HG03045 (cell line): Measurements from ENCODE around the gene SHE.
"Not testable (repeated sequence)": the region's sequence is repeated elsewhere in the genome, so short reads cannot be mapped to it uniquely, and the experiment has no call there.

Experiments
- ATAC-seq: cut with Tn5 transposase; IDR thresholded peaks from one replicate; pipeline ENCODE4 v1.9.1; 2021; ENCODE audit warnings: mild to moderate bottlenecking, moderate library complexity; ENCODE audit not compliant: unreplicated experiment

SHE gene

DNA sequence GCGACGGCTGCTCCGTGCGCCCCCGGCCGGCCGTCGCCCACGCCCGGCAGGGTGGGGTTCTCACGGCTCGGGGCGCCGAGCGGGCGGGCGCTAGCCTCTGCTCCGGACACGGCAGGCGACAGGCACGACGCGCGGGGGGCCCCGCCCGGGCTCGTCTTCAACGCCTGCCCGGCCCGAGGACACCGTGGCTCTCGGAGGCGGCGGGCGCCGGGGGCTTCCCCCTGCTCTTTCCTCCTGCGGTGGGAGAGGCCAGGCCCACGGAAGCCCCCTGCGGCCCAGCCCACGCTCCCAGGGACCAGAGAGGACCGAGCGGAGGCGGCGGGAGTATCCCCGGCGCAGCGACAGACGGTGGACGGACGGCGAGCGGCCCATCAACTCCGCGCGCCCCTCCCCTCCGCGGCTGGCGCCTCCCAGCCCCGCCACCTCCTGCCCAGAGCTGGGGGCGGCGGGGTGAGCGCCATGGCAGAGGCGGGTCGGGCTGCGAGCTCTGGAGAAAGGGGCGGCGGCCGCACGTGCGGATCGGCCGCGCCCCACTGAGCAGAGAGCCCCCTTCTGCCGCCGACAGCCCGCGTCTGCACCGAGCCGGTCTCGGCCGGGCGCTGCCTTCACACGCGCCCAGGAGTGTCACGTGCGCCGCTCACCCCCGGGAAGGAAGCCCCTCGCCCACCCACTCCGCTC lies at the start of gene SHE, which contains the start of gene TDRD10:
Gene SHE (minus strand): TSS at position 347 of the 678 bp plus-strand sequence. CDS start 386 bp downstream, outside the sequence.
Gene TDRD10 (plus strand): TSS at position 154 of the 678 bp plus-strand sequence. CDS start 4,685 bp downstream, outside the sequence.
- ATAC-seq: no peak

DNA sequence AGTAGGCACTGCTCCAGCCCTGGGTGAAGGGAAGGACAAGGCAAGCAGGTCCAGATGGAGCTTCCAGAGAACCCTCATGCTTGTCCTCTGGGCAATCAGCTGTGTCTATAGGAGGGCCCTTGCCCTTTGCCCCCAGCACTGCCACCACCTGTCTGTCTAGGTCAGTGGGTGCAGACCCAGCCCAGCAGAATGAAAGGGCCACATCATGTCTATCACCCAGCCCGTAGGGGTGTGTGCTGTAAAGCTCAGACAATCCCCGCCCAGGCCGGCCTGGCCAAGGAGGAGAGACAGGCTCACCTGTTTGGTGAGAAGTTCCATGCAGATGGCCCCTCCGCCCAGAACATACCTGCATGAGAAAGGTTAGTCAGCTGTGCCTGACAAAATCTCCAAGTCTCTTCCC lies 49.3 kb upstream of the SHE start:
- ATAC-seq: no peak

DNA sequence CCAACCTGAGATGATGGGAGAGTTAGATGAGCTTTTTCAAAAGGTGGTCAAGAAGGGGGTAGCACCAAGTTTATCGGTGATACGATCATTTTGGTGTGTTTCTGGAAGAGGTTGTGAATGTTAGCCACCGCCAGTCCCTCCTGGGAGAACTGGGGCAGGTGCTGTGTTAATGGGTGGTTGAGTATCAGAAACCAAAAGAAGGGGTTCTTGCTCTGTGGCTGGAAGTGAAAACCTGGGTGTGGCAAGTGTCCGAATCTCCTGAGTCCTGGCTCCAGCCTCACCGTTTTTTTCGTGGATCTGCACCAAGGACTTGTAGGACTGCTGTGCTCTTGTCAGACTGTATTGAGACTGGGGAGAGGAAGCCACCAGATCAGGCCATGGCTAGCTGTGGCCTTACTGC lies 48.4 kb upstream of the SHE start:
- ATAC-seq: no peak

DNA sequence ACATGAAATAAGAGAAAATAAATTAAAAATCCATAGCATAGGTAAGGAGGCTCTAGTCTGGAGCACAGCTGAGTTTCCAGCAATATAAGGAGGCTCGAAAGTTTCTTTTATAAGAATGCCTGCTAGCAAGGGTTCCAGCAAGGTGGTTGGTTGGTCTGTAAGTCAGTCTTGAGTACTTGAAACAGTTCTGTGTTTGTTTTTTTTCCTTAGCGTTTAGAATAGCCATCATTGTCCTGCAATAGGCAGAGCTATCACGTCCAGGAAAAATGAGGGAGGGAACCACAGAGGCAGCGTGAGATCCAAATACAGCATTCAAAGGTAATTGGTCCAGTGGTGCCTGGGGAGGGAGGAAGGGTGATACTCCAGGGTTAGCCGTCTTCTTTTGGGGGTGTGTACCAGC lies 47.9 kb upstream of the SHE start:
- ATAC-seq: no peak

DNA sequence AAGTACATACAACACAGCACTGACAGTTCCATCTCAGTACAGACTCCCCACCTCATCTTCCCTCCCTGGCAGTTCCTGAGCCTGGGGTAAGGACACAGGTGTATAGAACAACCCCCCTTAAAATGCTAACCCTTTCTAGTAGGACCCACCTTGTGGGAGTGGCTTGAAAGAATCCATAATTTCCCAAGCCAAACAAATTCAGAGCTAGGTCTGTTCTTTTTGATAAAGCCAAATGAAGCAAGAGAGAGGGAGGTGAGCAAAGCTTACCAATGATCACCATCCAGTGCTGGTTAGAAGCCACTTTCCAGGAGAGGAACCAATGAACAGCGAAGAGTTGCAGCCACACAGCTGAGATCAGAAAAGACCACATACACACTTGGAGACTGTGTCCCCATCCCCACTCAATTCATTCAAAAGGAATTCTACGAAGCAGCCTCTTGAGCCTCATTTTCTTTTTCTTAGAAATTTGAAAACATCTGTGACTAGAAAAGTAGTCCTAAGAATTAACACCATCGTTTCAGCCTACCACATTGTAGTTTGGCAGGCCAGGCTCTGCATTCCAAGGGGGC lies 47.1 kb upstream of the SHE start:
- ATAC-seq: no peak

DNA sequence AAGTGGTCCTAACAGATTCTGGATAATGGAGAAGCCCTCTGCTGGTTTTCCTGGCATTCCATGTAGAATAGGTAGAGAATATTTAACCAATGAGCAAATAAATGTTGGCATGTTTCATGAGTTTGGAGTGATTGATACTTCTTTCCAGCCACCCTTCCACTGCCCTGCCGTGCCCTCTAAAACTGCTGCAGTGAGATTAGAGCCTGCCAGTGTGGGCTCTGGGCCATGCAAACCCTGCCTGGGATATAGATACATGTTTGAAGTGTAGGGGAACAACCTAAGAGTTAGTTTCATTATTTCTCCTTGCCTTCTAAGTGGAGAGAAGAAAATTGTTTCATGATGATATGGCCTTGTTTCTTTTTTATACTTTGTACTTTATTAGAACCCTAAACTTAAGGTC lies 45.8 kb upstream of the SHE start:
- ATAC-seq: no peak

DNA sequence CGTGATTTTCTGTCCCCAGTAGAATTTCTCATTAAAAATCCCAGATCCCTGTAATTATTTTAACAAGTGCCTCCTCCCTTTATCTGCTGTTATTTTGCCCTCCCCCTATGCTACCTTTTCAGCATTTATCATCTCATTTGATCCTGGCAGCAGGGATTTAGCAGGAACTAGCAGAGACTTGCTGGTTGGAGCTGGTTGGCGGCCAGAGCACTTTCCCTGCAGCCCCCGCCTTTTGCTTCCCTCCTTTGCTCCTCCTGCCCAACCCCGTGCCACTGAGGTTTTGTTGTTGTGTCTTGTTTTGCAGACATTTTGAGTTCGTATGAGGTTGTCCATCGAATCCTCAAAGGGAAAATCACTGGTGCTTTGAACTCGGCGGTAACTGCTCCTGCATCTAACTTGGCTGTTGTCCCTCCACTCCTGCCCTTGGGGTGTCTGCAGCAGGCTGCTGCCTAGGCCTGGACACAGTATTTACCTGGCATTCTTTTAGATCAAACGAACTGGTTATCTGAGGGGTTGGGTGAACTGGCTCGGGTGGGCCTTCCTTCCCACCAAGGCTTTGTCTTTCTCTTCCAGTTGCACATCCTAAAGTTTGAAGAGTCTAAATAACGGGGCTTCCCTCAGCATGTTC lies 45.0 kb upstream of the SHE start:
- no peak for ATAC-seq

DNA sequence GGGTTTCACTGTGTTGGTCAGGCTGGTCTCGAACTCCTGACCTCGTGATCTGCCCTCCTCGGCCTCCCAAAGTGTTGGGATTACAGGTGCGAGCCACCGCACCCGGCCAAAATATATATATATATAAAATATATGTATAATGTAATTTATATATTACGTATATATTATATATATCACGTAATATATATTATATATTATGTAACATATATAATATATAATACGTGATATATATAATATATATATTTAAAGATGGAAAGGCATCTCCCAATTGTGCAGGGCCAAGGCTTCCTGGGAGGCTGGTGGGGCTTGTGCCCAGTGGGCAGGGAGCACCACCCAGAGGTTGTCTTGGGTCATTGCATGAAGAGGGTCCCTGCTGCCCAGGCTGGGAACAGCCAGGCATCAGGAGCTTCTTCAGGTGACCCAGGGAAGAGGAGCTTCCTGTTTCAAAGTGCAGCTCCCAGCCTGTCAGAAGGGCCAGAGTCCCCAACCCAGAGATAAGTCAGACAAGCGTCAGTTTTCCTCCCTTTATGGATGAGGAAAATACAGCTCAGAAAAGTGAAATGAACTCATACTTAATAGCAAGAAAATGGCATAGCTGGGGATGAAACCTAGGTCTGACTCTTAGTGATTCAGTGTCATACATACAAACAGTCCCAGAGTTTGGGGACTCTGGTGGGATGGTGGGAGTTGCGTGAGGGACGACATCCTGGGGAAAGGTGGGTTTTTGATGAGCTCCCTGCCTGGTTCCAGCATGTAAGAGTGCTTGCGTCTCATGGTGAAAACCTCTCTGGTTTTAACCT lies 44.3 kb upstream of the SHE start:
- ATAC-seq: no peak

DNA sequence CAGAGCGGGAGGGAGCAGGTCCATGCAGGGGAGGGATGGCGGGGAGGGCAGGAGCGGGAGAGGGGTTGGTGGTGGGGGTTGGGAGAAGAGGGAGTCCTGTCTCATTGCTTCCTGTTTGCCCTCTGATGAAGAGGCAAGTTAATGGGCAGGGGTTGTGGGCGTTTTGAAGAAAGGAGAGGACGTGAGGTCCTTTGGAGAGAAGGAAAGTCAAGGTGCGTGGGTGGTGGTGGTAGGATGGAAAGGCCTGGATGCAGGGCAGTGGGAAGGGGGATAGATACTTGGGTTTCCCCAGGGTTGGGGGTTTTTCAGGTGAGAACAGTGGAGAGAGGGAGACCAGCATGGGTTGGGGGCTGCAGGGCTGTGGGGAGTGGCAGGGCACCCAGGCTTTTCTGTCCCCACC lies 39.0 kb upstream of the SHE start:
- no peak for ATAC-seq

DNA sequence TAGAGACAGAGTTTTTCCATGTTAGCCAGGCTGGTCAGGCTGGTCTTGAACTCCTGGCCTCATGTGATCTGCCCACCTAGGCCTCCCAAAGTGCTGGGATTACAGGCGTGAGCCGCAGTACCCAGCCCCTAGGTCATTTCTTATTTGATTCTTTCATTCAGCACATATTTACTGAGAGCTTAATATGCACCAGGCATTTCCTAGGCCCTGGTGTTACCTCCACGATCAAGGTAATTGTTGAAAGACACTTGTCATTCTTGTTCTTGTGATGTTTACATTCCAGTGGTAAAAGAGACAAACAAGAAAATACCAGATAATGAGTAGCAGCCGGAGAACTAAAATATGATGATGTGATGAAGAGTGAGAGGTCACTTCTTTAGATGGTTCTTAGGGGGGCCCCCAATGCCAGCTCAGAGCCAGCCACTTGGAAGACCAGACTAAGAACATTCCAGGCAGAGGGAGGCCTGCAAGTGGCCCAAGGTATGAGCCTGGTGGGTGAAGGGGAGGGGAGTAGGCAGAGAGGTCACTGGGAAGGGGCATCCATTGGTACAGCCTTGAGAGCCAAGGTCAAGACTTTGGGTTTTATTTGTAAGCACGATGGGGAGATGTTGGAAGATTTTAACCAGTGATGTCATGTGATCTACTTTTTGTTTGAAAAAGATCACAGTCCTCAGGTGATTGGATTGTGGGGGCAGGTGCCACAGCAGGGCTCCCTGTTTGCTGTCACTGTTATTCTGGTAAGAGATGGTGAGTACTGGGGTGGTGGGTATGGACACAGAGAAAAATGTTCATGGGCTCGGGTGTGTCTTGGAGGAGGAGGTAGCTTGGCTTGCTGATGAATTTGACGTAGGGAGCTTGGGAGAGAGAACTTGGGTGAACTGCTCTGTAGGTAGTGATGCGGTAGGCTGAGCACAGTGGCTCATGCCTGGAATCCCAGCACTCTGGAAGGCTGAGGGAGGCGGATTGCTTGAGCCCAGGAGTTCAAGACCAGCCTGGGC lies 37.6 kb upstream of the SHE start:
- no peak for ATAC-seq

DNA sequence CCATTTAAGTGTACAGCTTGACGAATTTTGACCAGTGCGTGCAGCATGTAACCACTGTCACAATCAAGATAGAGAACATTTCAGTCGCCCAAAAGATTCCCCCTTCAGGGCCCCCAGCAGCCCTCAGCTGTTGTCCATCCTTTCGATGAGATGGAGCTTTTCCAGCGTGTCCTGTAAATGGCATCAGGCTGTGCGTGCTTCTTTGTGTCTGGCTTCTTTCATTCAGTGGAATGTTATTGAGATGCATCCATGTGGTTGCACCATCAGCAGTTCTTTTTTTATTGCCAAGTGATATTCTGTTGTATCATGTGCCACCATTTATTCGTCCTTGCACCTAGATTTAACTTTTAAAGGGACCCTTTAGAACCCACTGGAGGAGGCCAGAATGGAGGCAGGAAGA lies 34.4 kb upstream of the SHE start:
- no peak for ATAC-seq

DNA sequence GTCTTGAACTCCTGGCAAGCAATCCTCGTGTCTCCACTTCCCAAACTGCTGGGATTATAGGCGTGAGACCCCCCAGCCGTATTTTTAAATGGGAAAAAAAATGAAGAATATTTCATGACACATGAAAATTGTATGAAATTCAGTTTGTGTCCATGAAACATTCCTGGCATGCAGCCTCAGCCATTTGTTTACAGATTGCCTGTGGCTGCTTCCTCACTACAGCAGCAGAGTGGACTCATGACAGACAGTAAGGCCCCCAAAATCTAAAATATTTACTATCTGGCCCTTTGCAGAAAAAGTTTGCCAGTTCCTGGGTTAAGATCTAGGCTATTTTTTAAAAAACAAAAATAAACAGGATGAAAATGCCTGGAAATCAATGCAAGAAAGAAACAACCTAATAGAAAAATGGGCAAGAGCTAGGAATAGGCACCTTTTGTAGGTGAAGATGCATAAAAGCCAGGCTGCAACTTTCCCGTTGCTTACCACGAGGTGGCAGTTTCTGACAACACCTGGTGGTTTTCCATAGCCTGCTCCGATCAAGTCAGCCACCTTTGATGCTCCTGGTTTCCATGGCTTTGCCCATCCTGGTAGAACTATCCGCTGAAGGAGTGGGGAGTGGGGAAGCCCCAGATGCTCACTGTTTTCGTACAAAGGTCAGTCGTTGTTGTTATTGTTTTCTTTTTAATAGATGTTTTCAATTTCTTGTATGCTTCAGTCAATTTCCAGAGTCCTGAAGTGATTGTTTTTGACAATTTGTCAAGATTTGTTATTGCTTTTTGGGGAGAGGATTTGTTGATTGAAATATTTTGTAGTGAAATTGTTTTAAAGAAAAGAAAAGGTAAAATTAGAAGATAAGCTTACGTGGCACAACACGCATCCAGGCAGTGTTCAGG lies 32.0 kb upstream of the SHE start:
- no peak for ATAC-seq

DNA sequence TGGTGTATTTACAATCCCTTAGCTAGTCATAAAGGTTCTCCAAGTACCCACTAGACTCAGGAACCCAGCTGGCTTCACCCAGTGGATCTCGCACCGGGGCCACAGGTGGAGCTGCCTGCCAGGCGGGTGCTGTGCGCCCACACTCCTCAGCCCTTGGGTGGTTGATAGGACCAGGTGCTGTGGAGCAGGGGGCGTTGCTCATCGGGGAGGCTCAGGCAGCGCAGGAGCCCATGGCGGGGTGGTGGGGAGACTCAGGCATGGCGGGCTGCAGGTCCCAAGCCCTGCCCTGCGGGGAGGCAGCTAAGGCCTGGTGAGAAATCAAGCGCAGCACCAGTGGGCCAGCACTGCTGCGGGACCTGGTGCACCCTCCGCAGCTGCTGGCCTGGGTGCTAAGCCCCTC lies 29.7 kb upstream of the SHE start:
- ATAC-seq: not testable (repeated sequence)

DNA sequence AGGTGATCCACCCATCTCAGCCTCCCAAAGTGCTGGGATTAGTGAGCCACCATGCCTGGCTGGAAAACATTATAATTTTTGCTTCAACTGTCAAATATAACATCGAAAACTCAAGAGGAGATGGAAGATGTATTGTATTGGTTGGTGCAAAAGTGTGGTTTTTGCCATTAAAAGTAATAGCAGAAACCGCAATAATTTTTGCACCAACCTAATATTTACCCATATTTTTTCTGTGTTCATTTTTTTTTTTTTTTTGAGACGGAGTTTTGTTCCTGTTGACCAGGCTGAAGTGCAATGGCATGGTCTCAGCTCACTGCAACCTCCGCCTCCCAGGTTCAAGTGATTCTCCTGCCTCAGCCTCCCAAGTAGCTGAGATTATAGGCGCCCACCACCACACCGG lies 27.1 kb upstream of the SHE start:
- ATAC-seq: no peak

DNA sequence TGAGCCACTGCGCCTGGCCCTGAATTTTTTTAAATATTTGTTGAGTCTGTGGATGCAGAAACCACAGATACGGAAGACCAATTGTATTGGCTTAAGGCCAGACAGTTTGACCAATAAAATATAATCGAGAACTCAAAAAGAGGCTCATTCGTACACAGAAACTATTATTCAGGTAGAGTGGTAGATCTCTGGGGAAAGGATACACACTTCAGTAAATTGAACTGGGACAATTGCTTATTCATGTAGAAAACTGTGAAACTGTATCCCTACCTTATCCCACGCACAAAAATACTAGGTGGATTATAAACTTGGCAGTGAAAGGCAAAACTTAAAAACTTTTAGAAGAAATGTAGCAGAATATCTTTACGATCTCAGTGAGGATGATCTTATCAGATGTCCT lies 25.0 kb upstream of the SHE start:
- ATAC-seq: no peak

DNA sequence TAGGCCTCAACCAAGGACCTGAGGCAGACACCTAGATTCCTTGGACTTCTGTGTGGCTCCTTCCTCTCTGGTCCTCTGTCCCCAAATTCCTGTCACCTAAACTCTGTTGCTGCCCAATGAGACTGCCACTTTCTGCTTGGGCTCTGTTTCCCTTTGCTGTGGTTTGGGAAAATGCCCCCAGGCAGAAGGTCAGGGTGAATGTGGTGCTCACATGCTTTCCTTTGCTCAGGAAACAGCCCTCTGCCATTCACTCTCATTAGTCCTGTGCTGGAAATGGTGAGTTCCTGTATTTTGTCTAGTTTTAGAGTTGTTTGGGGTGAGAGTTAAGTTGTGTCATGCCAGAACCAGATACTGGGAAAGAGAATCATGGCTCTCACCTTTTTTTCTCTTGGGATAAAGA lies 22.7 kb upstream of the SHE start:
- ATAC-seq: no peak

DNA sequence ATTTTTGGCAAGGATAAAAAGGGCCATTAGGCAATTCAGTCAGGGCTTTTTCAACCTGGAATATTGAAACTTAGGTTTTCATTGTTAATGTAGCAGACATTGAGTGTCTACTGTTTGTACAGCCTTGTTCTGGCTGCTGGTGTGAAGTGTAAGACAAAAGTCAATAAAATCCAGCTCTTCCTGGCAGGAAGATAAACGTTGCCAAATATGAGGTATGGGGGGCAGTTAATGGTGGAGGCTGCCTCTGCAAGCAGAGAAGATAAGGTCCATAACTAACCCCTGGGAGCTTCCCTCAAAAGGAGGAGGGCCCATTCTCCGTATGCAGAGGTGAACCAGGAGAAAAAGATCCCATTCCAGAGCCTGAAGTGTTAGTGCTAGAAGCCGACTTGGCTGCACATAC lies 19.5 kb upstream of the SHE start:
- ATAC-seq: no peak

DNA sequence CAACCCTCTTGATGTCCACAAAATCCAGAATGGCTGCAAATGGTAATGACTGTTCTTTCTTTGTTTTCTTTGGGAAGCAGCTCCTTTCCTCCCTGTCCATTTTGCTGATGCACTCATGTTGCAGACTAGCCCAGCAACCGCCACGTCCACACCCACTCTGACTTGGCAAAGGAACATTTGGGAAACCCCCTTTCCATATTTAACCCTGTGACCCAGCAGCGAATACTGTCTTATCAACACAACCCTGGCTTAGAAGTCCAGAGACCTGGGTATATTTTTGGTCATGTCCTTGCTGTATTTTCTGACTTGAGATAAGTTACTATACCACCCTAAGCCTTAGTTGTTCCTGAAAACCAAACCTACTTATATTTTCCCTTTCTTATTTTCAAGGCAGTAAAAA lies 18.1 kb upstream of the SHE start:
- no peak for ATAC-seq

DNA sequence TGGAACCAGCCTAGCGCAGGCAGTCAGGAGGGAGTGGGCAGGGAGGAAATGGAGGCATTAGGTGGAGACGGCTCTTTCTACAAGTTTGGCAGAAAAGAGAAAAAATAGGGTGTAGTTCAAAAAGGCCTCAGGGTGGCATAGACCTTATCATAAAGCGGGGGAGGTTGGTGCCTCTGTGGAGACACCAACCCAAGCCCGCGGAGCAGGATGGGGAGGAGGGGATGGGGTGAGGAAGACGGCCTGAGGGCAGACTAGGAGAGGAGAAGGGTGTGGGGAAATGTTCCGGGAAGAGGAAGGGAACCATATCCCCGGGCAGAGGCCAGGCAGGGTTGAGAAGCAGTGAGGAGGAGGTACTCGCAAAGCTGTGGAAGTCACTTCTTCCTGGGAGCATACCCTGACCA lies 17.4 kb upstream of the SHE start:
- ATAC-seq: no peak
